Endothelial cell of umbilical vein (primary cell): Measurements from ENCODE around the gene NETO1. TPM values are rescaled to one million over a fixed set of nuclear protein-coding genes. Genes with fewer than 3 reads are reported as not detected.

Experiments used
- BruUV-seq: library from RNA; stranded (reverse); fragments of 400-500 nt; replicated peaks from 2 replicates; lab custom pipeline; 2021; lab: Mats Ljungman, UMichigan
- CTCF ChIA-PET: fragments of 300-600, 350-600 bp; sonication (Branson Sonifier 250); formaldehyde crosslinking; loops from one replicate; lab custom pipeline; 2021; ENCODE audit warnings: antibody characterized with exemption, inconsistent platforms; lab: Charles Lee
- POLR2A ChIA-PET: fragments of 300-600, 350-600 bp; sonication (Branson Sonifier 250); formaldehyde crosslinking; loops from one replicate; lab custom pipeline; 2021; ENCODE audit warnings: antibody characterized with exemption, inconsistent platforms; lab: Charles Lee
- DNase-seq: peaks from one replicate; pipeline ENCODE4 v3.0.0-alpha.2; 2011; ENCODE audit warnings: low read depth, low spot score
- FAIRE-seq: peaks from 2 replicates; lab custom pipeline; 2011; peaks lifted over from hg19 to GRCh38; lab: Jason Lieb, UNC
- H2AFZ ChIP-seq: 2 replicates; pipeline ENCODE4 v1.6.0; 2012; ENCODE audit warnings: low read depth, low read length, control low read depth, inconsistent platforms
- H3K27ac ChIP-seq: 2 replicates; pipeline ENCODE4 v1.5.1; 2011; ENCODE audit warnings: low read depth, mild to moderate bottlenecking, control low read depth, low read length, moderate library complexity; ENCODE audit not compliant: insufficient read depth
- H3K27me3 ChIP-seq, 2 experiments: 2 replicates each; pipeline versions ENCODE4 v1.6.0 to v1.6.1; 2011; ENCODE audit warnings: low read length in 2 of 2, mixed read lengths in 1 of 2; ENCODE audit not compliant: control insufficient read depth in 2 of 2, insufficient read depth in 2 of 2
- H3K36me3 ChIP-seq, 2 experiments: 2 replicates in 1 of 2; 3 replicates in 1 of 2; pipeline ENCODE4 v1.5.1; 2011; ENCODE audit warnings: low read length in 2 of 2, mild to moderate bottlenecking in 1 of 2, moderate library complexity in 1 of 2; ENCODE audit not compliant: control insufficient read depth in 2 of 2, insufficient read depth in 2 of 2; ENCODE audit errors: extremely low read depth in 1 of 2
- H3K4me1 ChIP-seq: 3 replicates; pipeline ENCODE4 v1.5.1; 2011; ENCODE audit warnings: mild to moderate bottlenecking, low read length; ENCODE audit not compliant: control insufficient read depth, insufficient read depth; ENCODE audit errors: extremely low read depth
- H3K4me2 ChIP-seq: 2 replicates; pipeline ENCODE4 v1.6.1; 2011; ENCODE audit warnings: low read length, control low read depth, mixed read lengths; ENCODE audit not compliant: insufficient read depth
- H3K4me3 ChIP-seq, 3 experiments: fragments of 200-600 bp in 1 of 3; sonication (generic), shearing (Covaris generic) in 1 of 3; replicated peaks in 1 of 3; 2 replicates each; pipeline ENCODE4 v1.5.1; 2011 to 2016; ENCODE audit warnings: control low read depth in 3 of 3, low read length in 3 of 3, mild to moderate bottlenecking in 2 of 3, inconsistent platforms in 1 of 3, low read depth in 1 of 3, moderate library complexity in 1 of 3; ENCODE audit not compliant: insufficient read depth in 1 of 3
- H3K79me2 ChIP-seq: 2 replicates; pipeline ENCODE4 v1.6.0; 2012; ENCODE audit warnings: low read length, inconsistent platforms; ENCODE audit not compliant: control insufficient read depth, insufficient read depth
- H3K9ac ChIP-seq: replicated peaks from 2 replicates; pipeline ENCODE3; 2011; ENCODE audit warnings: low read length, control low read depth; ENCODE audit not compliant: insufficient read depth; ENCODE audit errors: extremely low read depth
- H3K9me1 ChIP-seq: replicated peaks from 3 replicates; pipeline ENCODE4 v1.6.0; 2011; ENCODE audit warnings: mild to moderate bottlenecking, low read length; ENCODE audit not compliant: control insufficient read depth, insufficient read depth; ENCODE audit errors: extremely low read depth
- H3K9me3 ChIP-seq: replicated peaks from 2 replicates; pipeline ENCODE4 v1.5.1; 2012; ENCODE audit warnings: low read length, inconsistent platforms; ENCODE audit not compliant: control insufficient read depth, insufficient read depth
- H4K20me1 ChIP-seq: replicated peaks from 2 replicates; pipeline ENCODE3; 2011; ENCODE audit warnings: mild to moderate bottlenecking, low read length; ENCODE audit not compliant: control insufficient read depth, insufficient read depth; ENCODE audit errors: extremely low read depth
- CTCF ChIP-seq, 2 donors: IDR thresholded peaks; 1 replicate in 1 of 2; 2 replicates in 1 of 2; pipeline ENCODE4 v1.5.1; 2011; ENCODE audit warnings: low read length in 2 of 2, mild to moderate bottlenecking in 2 of 2, moderate library complexity in 2 of 2, control low read depth in 1 of 2, inconsistent platforms in 1 of 2, low read depth in 1 of 2; ENCODE audit not compliant: insufficient read depth in 1 of 2; ENCODE audit errors: extremely low read depth in 1 of 2
- EZH2 ChIP-seq: IDR thresholded peaks from 2 replicates; pipeline ENCODE4 v1.6.1; 2012; ENCODE audit warnings: borderline replicate concordance, low read depth, mild to moderate bottlenecking, moderate library complexity, low read length, inconsistent platforms; ENCODE audit not compliant: severe bottlenecking
- FOS ChIP-seq: IDR thresholded peaks from 2 replicates; pipeline ENCODE4 v1.6.1; 2011; ENCODE audit warnings: mild to moderate bottlenecking, low read length, moderate library complexity, borderline replicate concordance; ENCODE audit not compliant: insufficient read depth
- GATA2 ChIP-seq: IDR thresholded peaks from 2 replicates; pipeline ENCODE4 v1.7.0; 2011; ENCODE audit warnings: low read depth, mild to moderate bottlenecking, moderate library complexity, mixed read lengths, low read length; ENCODE audit not compliant: insufficient read length, insufficient read depth
- JUN ChIP-seq: IDR thresholded peaks from 2 replicates; pipeline ENCODE4 v1.6.1; 2011; ENCODE audit warnings: borderline replicate concordance, low read depth; ENCODE audit not compliant: insufficient read length, insufficient read depth
- MAX ChIP-seq: IDR thresholded peaks from 2 replicates; pipeline ENCODE4 v1.6.1; 2011; ENCODE audit not compliant: insufficient read depth, insufficient read length
- MYC ChIP-seq: IDR thresholded peaks from one replicate; pipeline ENCODE4 v1.6.1; 2011; ENCODE audit warnings: mild to moderate bottlenecking, low read depth, low read length
- POLR2A ChIP-seq: IDR thresholded peaks from 2 replicates; pipeline ENCODE4 v1.6.1; 2012; ENCODE audit warnings: low read depth, mild to moderate bottlenecking, control low read depth, low read length
- POLR2AphosphoS5 ChIP-seq: IDR thresholded peaks from 2 replicates; pipeline ENCODE4 v1.6.1; 2012; ENCODE audit warnings: low read depth, mild to moderate bottlenecking, control low read depth, low read length, moderate library complexity; ENCODE audit not compliant: insufficient read depth
- dilution Hi-C: fragments of 300-500 bp; cut with MboI; formaldehyde crosslinking; loops from one replicate; pipeline ENCODE4 v1.15.0; 2019; ENCODE audit warnings: low sequenced_read_pairs; ENCODE audit not compliant: extremely low pct_ligation_motif_present
- intact Hi-C: fragments of 100-400 bp; cut with micrococcal nuclease; formaldehyde crosslinking; loops from one replicate; pipeline ENCODE4 v1.10.0; 2022
- polyA plus RNA-seq, 4 experiments: library from polyadenylated mRNA; depleted of rRNA in 3 of 4; stranded (reverse) in 3 of 4; unstranded in 1 of 4; fragments of >200 nt; gene quantifications; 2 replicates each; pipeline versions ENCODE4 v1.2.1 to v1.2.3, GENCODE V29; 2011 to 2012; ENCODE audit warnings: missing spikeins in 1 of 4
- total RNA-seq: library from RNA; stranded (reverse); gene quantifications from 2 replicates; pipeline ENCODE4 v1.2.3, GENCODE V29; 2021

Gene NETO1
- total and polyA plus RNA-seq, 2 donors (not counting 3 experiments of a cell fraction or from before 2014, with no cell fraction given), result not detected

GRCh38 chr18:72799106-72799505, 68.7 kb downstream of the NETO1 start:
- Histone ChIP-seq H3K9me1 (no peaks in the 10 kb centered on the region), H4K20me1 (no peaks in the 10 kb centered on the region), H2AFZ (no peak overlapping the region), H3K36me3 (no peaks in the 10 kb centered on the region), H3K4me3 (no peak overlapping the region), H3K9me3 (peaks cover 7% of the 10 kb centered on the region), H3K27me3 (no peaks in the 10 kb centered on the region), H3K4me2 (no peak overlapping the region), H3K9ac (no peak overlapping the region), H3K79me2 (no peaks in the 10 kb centered on the region), H3K4me1 (no peaks in the 10 kb centered on the region), H3K27ac (no peak overlapping the region)
- TF ChIP-seq JUN (no peak), MAX (no peak)
- BruUV-seq, result no TSS peak
- DNase-seq (no peak), FAIRE-seq (no peak)
- intact Hi-C loops, result no loop called here
- ChIA-PET CTCF (no interaction called here), POLR2A (no interaction called here)
- dilution Hi-C loops, result no loop called here

- no peaks in the 10 kb centered on the region for H4K20me1 ChIP-seq
- ChIA-PET CTCF (interaction anchor here (1.3 kb wide), 2 partner anchors 21 to 1559 kb away, joined by 4 read pairs; no protein-coding TSS in a partner anchor), POLR2A (no interaction called here)
- no peaks in the 10 kb centered on the region for H3K27me3 ChIP-seq
- no TSS peak for BruUV-seq
- intact Hi-C loops, result no loop called here
- H2AFZ ChIP-seq, result no peak overlapping the region
- DNase-seq (no peak), FAIRE-seq (no peak)
- TF ChIP-seq CTCF (IDR thresholded peaks at IDR 0.05; ENCODE audit: extremely low read depth in 1 of 2, insufficient read depth in 1 of 2, low read depth in 1 of 2, low read length in 2 of 2) (no peak), FOS (no peak), POLR2A (no peak), POLR2AphosphoS5 (no peak), MAX (no peak), JUN (no peak), MYC (no peak), GATA2 (no peak), EZH2 (no peak)
- dilution Hi-C loops, result no loop called here
- no peaks in the 10 kb centered on the region for H3K4me1 ChIP-seq
- no peaks in the 10 kb centered on the region for H3K9me1 ChIP-seq
- H3K79me2 ChIP-seq, result no peaks in the 10 kb centered on the region
- no peaks in the 10 kb centered on the region for H3K36me3 ChIP-seq
- H3K27ac ChIP-seq, result no peak overlapping the region
- no peak overlapping the region for H3K4me3 ChIP-seq
- peaks cover 3% of the 10 kb centered on the region for H3K9me3 ChIP-seq
- H3K9ac ChIP-seq, result no peak overlapping the region
- no peak overlapping the region for H3K4me2 ChIP-seq
Measured at GRCh38 chr18:72783530-72783929, 84.3 kb downstream of the NETO1 start.
